HFFc6 (cell line): ENCODE measurements around the gene MEF2D. TPM values are rescaled to one million over a fixed set of nuclear protein-coding genes. Genes with fewer than 3 reads are reported as not detected.

Experiments
- DNase-seq: peaks from one replicate; pipeline ENCODE4 v3.0.0-alpha.2; 2018
- H3K27ac Mint-ChIP-seq: 2 replicates; pipeline ENCODE4 v1.8.0; 2020; ENCODE audit warnings: mild to moderate bottlenecking, mixed read lengths
- H3K27me3 Mint-ChIP-seq: 2 replicates; pipeline ENCODE4 v1.8.0; 2021; ENCODE audit warnings: mild to moderate bottlenecking, moderate library complexity, mixed read lengths; ENCODE audit not compliant: insufficient read depth
- H3K36me3 Mint-ChIP-seq: 2 replicates; pipeline ENCODE4 v1.8.0; 2021; ENCODE audit warnings: low read depth, mixed read lengths
- H3K4me1 Mint-ChIP-seq: 2 replicates; pipeline ENCODE4 v1.8.0; 2020; ENCODE audit warnings: low read depth, mixed read lengths
- H3K4me3 Mint-ChIP-seq: 2 replicates; pipeline ENCODE4 v1.8.0; 2020; ENCODE audit warnings: mild to moderate bottlenecking, moderate library complexity, mixed read lengths
- H3K9me3 Mint-ChIP-seq: 2 replicates; pipeline ENCODE4 v1.8.0; 2020; ENCODE audit warnings: mild to moderate bottlenecking, mixed read lengths
- CTCF ChIP-seq: fragments of 200-600 bp; sonication (generic); IDR thresholded peaks from 2 replicates; pipeline ENCODE4 v1.5.0; 2021; ENCODE audit warnings: antibody characterized with exemption, mild to moderate bottlenecking
- long read RNA-seq: library from polyadenylated mRNA; unstranded; transcript quantifications from one replicate; pipeline ENCODE4 v2.0.0, GENCODE V29; 2019
- total RNA-seq, 6 experiments: library from RNA; stranded (reverse); fragmentation: NEBNext Ultra II Directional; extraction: Animal tissue kit (Norgen Biotek cat#: 25700); gene quantifications; 2 replicates in 1 of 6; 3 replicates in 5 of 6; pipeline ENCODE4 v1.2.3, GENCODE V29; 2021

The MEF2D gene
- 10 to 100 TPM; 50.0 to 60.1 (median 56.8) TPM for total RNA-seq
- long read RNA-seq, partial matches to known transcripts: 3 of 27 reads
- long read RNA-seq, other reads (novel, unspliced or antisense): 24 of 27 reads

GRCh38 chr1:156500543-156500792 lies at the start of gene MEF2D:
Gene MEF2D, minus strand, starts transcription at chr1:156500775. Its CDS starts 17,483 bp downstream, at chr1:156483292.
- H3K27ac Mint-ChIP-seq: peak within 1 kb of the TSS; percentile 97
- TF ChIP-seq CTCF: no peak
- peaks cover 2% of the 10 kb centered on the region for H3K27me3 Mint-ChIP-seq

GRCh38 chr1:156550346-156550745 lies 49.8 kb upstream of the MEF2D start:
- no peak overlapping the region for H3K27ac Mint-ChIP-seq
- no peak overlapping the region for H3K4me3 Mint-ChIP-seq
- no peaks in the 10 kb centered on the region; the same call in 1 of the 2 replicates for H3K27me3 Mint-ChIP-seq
- H3K4me1 Mint-ChIP-seq: peaks cover 18% of the 10 kb centered on the region
- DNase-seq: no peak
- no peaks in the 10 kb centered on the region for H3K9me3 Mint-ChIP-seq
- no peak for TF ChIP-seq CTCF
- H3K36me3 Mint-ChIP-seq: peaks cover 21% of the 10 kb centered on the region

More at GRCh38 chr1:156500543-156500792, at the start of gene MEF2D:
- H3K4me1 Mint-ChIP-seq: peaks cover 74% of the 10 kb centered on the region
- H3K4me3 Mint-ChIP-seq: peak within 1 kb of the TSS; percentile 88
- DNase-seq: no peak
- H3K9me3 Mint-ChIP-seq: no peaks in the 10 kb centered on the region
- H3K36me3 Mint-ChIP-seq: peaks cover 4% of the 10 kb centered on the region; the same call in 1 of the 2 replicates

GRCh38 chr1:156549831-156550230 lies 49.3 kb upstream of the MEF2D start:
- TF ChIP-seq CTCF: no peak
- Mint-ChIP-seq H3K27me3 (no peaks in the 10 kb centered on the region; the same call in 1 of the 2 replicates), H3K9me3 (no peaks in the 10 kb centered on the region), H3K36me3 (peaks cover 21% of the 10 kb centered on the region), H3K27ac (no peak overlapping the region), H3K4me3 (no peak overlapping the region), H3K4me1 (peaks cover 18% of the 10 kb centered on the region)
- no peak for DNase-seq

GRCh38 chr1:156549390-156549789 lies 48.8 kb upstream of the MEF2D start:
- peaks cover 18% of the 10 kb centered on the region for H3K4me1 Mint-ChIP-seq
- no peak overlapping the region for H3K27ac Mint-ChIP-seq
- no peak overlapping the region for H3K4me3 Mint-ChIP-seq
- peaks cover 21% of the 10 kb centered on the region for H3K36me3 Mint-ChIP-seq
- H3K9me3 Mint-ChIP-seq: no peaks in the 10 kb centered on the region
- TF ChIP-seq CTCF: no peak
- no peaks in the 10 kb centered on the region; the same call in 1 of the 2 replicates for H3K27me3 Mint-ChIP-seq
- no peak for DNase-seq

- Mint-ChIP-seq H3K36me3 (peaks cover 10% of the 10 kb centered on the region), H3K27ac (no peak overlapping the region), H3K9me3 (no peaks in the 10 kb centered on the region), H3K4me3 (no peak overlapping the region), H3K27me3 (no peaks in the 10 kb centered on the region; the same call in 1 of the 2 replicates), H3K4me1 (peaks cover 13% of the 10 kb centered on the region)
- no peak for TF ChIP-seq CTCF
- DNase-seq: no peak
These were observed 47.4 kb upstream of the MEF2D start for GRCh38 chr1:156547982-156548381.

GRCh38 chr1:156547434-156547833 lies 46.9 kb upstream of the MEF2D start:
- no peaks in the 10 kb centered on the region for H3K9me3 Mint-ChIP-seq
- H3K36me3 Mint-ChIP-seq: peaks cover 10% of the 10 kb centered on the region
- peaks cover 8% of the 10 kb centered on the region for H3K4me1 Mint-ChIP-seq
- no peak for TF ChIP-seq CTCF
- no peak overlapping the region for H3K4me3 Mint-ChIP-seq
- no peak overlapping the region for H3K27ac Mint-ChIP-seq
- no peaks in the 10 kb centered on the region; the same call in 1 of the 2 replicates for H3K27me3 Mint-ChIP-seq
- no peak for DNase-seq
